HK-2 (cell line): ENCODE measurements around the gene KAT7.

Experiments
- DNase-seq: peaks from one replicate; pipeline ENCODE4 v3.0.0-alpha.2; 2018; ENCODE audit not compliant: unreplicated experiment

KAT7 gene

GRCh38 chr17:49871211-49871610 is 82.7 kb downstream of the KAT7 start:
- DNase-seq, result no peak

- DNase-seq, result no peak
Measured at GRCh38 chr17:49872754-49873377, 84.4 kb downstream of the KAT7 start.

DNA sequence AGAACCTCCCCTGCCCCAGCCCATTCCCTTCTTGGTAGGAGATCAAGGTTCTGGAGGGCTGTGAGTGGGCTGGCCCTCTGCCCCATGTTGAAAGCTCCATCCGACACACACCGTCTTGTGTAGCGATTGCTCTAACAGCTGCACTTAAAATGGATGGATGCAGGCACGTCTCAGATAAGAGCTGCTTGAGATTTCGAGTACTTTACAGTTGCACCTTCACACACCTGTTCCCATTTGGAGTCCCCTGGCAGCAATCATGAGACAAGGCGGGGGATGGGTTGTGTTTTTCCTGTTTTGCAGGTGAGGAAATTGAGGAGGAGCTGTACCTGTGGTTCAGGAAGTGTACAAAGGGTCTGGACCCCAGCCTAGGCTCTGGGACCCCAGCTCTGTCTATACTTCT is 85.0 kb downstream of the KAT7 start:
- DNase-seq, result no peak

GRCh38 chr17:49873926-49874325 is 85.4 kb downstream of the KAT7 start:
- DNase-seq, result no peak

DNA sequence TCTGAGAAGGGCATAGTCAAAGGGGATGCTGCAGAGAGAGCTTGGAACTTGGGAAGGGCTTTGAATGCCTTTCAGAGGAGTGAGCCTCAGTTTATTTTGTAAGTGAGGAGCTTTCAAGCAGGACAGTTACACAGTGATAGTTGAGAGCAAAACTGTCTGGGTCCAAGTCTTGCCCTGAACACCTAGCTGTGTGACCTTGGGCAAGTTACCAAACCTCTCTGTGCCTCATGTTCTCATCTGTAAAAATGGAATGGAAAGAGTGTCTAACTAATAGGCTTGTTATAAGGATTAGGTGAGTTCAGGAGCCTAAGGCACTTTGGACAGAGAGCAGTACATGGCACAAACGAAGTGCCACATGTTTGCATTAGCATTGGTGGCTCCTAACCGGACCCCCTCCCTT is 86.4 kb downstream of the KAT7 start:
- DNase-seq, result no peak

GRCh38 chr17:49875685-49876084 is 87.2 kb downstream of the KAT7 start:
- DNase-seq, result no peak

GRCh38 chr17:49878931-49879904 is 90.7 kb downstream of the KAT7 start:
- no peak for DNase-seq

- peak; percentile 75 for DNase-seq
Measured at GRCh38 chr17:49880291-49881053, 92.0 kb downstream of the KAT7 start.

DNA sequence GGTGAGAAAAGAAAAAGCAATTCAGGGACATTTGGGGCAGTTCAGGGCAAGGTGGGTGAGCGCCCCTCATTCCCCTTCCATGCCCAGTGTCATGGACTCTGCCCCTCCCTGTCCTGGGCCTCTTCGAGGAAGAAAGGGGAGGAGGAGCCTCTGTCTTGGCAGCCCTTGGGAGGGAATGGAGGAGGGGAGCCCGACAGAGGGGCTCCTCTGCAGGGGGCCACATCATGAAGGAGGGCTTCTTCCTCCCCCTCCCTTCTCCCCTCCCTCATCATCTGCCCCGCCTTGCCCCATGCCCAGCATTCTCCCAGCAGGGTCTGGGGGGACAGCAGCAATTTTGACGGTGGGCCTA is 92.5 kb downstream of the KAT7 start:
- no peak for DNase-seq

DNA sequence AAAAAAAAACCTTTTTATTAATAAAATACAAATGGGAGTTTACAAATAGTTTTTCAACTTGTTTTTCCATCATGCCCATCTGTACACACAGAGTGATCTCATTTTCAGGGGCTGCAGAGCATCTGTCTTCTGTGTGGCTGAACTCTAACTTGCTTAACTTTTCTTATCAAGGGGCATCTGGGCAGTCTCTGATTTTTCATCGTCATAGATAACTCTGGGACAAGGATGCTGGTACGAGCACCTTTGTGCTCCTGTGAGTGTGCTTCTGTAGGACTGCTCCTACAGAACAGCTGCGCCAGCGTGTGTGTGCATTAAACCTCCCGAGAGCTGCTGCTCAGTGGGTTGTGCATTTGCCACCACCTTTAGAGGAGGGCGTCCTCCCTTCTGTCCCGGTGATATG is 94.0 kb downstream of the KAT7 start:
- DNase-seq, result no peak
